ENCODE data around the gene PRICKLE3. TPM values are rescaled to one million over a fixed set of nuclear protein-coding genes. Genes with fewer than 3 reads are reported as not detected.
A peak's percentile ranks its signal among the peaks of the same experiment; 100 is the strongest.

The PRICKLE3 gene
- polyA plus RNA-seq, 3 donors = 4.4 to 22.3 (median 5.4) TPM

DNA sequence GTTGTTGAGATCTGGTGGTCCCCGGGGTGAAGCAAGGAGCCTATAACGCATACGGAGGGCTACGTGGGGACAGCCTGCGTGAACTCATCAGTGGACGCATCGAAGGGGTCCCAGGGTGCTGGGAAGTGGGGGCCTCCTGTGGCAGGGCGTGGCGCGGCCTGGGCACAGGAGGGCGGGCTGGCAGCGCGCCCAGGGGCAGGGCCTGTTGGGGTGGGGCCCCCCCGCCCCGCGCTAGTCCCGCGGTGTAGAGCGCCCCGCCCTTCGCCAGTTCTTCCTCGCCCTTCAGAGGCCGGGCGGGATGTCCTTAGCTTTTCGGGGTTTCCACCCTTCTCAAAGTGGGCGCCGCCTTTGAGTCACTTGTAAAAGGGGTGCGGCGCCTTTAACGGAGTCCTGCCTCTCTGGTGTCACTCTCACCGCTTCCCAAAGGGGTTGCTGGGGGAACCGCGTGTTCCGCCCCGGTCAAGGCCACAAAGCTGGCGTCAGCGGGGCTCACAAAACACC, 13.8 kb downstream of the PRICKLE3 start:
- Histone ChIP-seq H2AFZ (ENCODE audit: insufficient read depth, low read depth, low read length, poor library complexity, severe bottlenecking) (no peak overlapping the region), H4K20me1 (ENCODE audit: insufficient read depth, low read length) (peaks cover 11% of the 10 kb centered on the region), H3K9ac (ENCODE audit: insufficient read depth, low read length, poor library complexity, severe bottlenecking) (peak overlapping the region; percentile 93), H3K4me2 (replicated peaks; ENCODE audit: extremely low read depth, low read length, poor library complexity, severe bottlenecking) (peak overlapping the region; percentile 82), H3K4me3 (replicated peaks in 1 of 3; ENCODE audit: low read depth in 2 of 3, low read length in 3 of 3) (peak overlapping the region; percentile 55 to 85 (median 85)), H3K9me3 (replicated peaks in 1 of 2; ENCODE audit: control insufficient read depth in 1 of 2, insufficient read depth in 1 of 2, low read length in 2 of 2) (no peaks in the 10 kb centered on the region), H3K27ac (ENCODE audit: low read depth in 1 of 2, low read length in 2 of 2) (peak overlapping the region; percentile 80 to 97), H3K36me3 (replicated peaks in 1 of 2; ENCODE audit: control insufficient read depth in 1 of 2, insufficient read depth in 2 of 2, low read length in 2 of 2) (peaks cover 19 to 27% of the 10 kb centered on the region in 2 donors), H3K4me1 (ENCODE audit: control insufficient read depth in 1 of 2, insufficient read depth in 2 of 2, low read length in 2 of 2) (peaks cover 75 to 86% of the 10 kb centered on the region in 2 donors), H3K79me2 (ENCODE audit: insufficient read depth, low read length) (peaks cover 46% of the 10 kb centered on the region), H3K27me3 (ENCODE audit: control insufficient read depth in 2 of 2, insufficient read depth in 2 of 2, low read length in 2 of 2) (no peaks in the 10 kb centered on the region)
- Mint-ChIP-seq H3K27ac (peak overlapping the region; percentile 91 to 98 (median 95)), H3K9me3 (peaks cover 0 to 30% (median 17%) of the 10 kb centered on the region in 7 donors), H3K36me3 (peaks cover 20 to 36% of the 10 kb centered on the region in 2 donors), H3K4me3 (peak overlapping the region; percentile 86 to 89), H3K4me1 (peaks cover 70% of the 10 kb centered on the region), H3K27me3 (ENCODE audit: low read depth in 3 of 3) (peaks cover 0 to 6% (median 0%) of the 10 kb centered on the region in 3 donors)
- DNase-seq = peak; percentile 81 to 85 (median 84)
- TF ChIP-seq, protein P1, sequence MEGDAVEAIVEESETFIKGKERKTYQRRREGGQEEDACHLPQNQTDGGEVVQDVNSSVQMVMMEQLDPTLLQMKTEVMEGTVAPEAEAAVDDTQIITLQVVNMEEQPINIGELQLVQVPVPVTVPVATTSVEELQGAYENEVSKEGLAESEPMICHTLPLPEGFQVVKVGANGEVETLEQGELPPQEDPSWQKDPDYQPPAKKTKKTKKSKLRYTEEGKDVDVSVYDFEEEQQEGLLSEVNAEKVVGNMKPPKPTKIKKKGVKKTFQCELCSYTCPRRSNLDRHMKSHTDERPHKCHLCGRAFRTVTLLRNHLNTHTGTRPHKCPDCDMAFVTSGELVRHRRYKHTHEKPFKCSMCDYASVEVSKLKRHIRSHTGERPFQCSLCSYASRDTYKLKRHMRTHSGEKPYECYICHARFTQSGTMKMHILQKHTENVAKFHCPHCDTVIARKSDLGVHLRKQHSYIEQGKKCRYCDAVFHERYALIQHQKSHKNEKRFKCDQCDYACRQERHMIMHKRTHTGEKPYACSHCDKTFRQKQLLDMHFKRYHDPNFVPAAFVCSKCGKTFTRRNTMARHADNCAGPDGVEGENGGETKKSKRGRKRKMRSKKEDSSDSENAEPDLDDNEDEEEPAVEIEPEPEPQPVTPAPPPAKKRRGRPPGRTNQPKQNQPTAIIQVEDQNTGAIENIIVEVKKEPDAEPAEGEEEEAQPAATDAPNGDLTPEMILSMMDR (IDR thresholded peaks at IDR 0.05) = no peak
- WGBS (ENCODE audit: insufficient coverage) = 0% methylated on average over 14 of the region's 37 CpGs
- intact Hi-C loops (cut with micrococcal nuclease) = loop anchor here in 1 of 2 donors (1.0 kb wide), 1 partner anchor 8 kb away; no protein-coding TSS in a partner anchor

DNA sequence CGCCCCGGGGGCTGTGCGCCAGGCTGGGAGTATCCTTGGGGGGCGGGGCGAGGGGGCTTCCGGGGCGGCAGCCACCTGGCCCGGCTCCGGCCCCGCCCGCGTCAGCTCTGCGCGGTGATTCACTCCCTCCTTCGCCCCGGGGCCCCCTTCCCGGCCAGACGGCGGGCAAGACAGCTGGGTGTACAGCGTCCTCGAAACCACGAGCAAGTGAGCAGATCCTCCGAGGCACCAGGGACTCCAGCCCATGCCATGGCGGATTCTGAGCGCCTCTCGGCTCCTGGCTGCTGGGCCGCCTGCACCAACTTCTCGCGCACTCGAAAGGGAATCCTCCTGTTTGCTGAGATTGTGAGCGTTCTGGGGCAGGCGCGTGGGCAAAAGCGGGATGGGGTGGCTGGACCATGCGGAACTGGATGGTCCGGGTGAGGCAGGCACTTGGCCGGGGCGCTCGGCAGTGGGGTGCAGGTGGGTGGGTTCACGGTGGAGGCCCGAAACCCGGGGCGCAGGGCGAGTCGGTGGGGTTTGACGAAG, 14.4 kb downstream of the PRICKLE3 start, which contains the start of gene PLP2:
TSS of gene PLP2 (plus strand) at position 147 of the 528 bp plus-strand sequence. CDS start at position 250, 103 bp downstream.
- TF ChIP-seq, protein P1 (IDR thresholded peaks at IDR 0.05) = no peak
- intact Hi-C loops (cut with micrococcal nuclease) = loop anchor here in 1 of 2 donors (1.0 kb wide), 1 partner anchor 8 kb away; no protein-coding TSS in a partner anchor
- no peak within 1 kb of the TSS for H2AFZ ChIP-seq (ENCODE audit: insufficient read depth, low read depth, low read length, poor library complexity, severe bottlenecking)
- Mint-ChIP-seq H3K4me1 (peaks cover 66% of the 10 kb centered on the region), H3K4me3 (peak within 1 kb of the TSS; percentile 86 to 89), H3K27me3 (ENCODE audit: low read depth in 3 of 3) (peaks cover 0 to 7% (median 0%) of the 10 kb centered on the region in 3 donors), H3K36me3 (peaks cover 20 to 36% of the 10 kb centered on the region in 2 donors), H3K9me3 (peaks cover 0 to 35% (median 17%) of the 10 kb centered on the region in 7 donors), H3K27ac (peak within 1 kb of the TSS; percentile 91 to 98 (median 95))
- peaks cover 19 to 27% of the 10 kb centered on the region in 2 donors for H3K36me3 ChIP-seq (replicated peaks in 1 of 2; ENCODE audit: control insufficient read depth in 1 of 2, insufficient read depth in 2 of 2, low read length in 2 of 2)
- peaks cover 11% of the 10 kb centered on the region for H4K20me1 ChIP-seq (ENCODE audit: insufficient read depth, low read length)
- H3K4me1 ChIP-seq (ENCODE audit: control insufficient read depth in 1 of 2, insufficient read depth in 2 of 2, low read length in 2 of 2) = peaks cover 73 to 81% of the 10 kb centered on the region in 2 donors
- peak; percentile 60 to 65 (median 62) for DNase-seq
- WGBS (ENCODE audit: insufficient coverage) = 0% methylated on average over 35 of the region's 46 CpGs
- H3K27me3 ChIP-seq (ENCODE audit: control insufficient read depth in 2 of 2, insufficient read depth in 2 of 2, low read length in 2 of 2) = no peaks in the 10 kb centered on the region
- H3K27ac ChIP-seq (ENCODE audit: low read depth in 1 of 2, low read length in 2 of 2) = peak within 1 kb of the TSS; percentile 80 to 97
- H3K9ac ChIP-seq (ENCODE audit: insufficient read depth, low read length, poor library complexity, severe bottlenecking) = peak within 1 kb of the TSS; percentile 93
- H3K4me3 ChIP-seq (replicated peaks in 1 of 3; ENCODE audit: low read depth in 2 of 3, low read length in 3 of 3) = peak within 1 kb of the TSS; percentile 55 to 85 (median 85)
- peak within 1 kb of the TSS; percentile 82 for H3K4me2 ChIP-seq (replicated peaks; ENCODE audit: extremely low read depth, low read length, poor library complexity, severe bottlenecking)
- H3K9me3 ChIP-seq (replicated peaks in 1 of 2; ENCODE audit: control insufficient read depth in 1 of 2, insufficient read depth in 1 of 2, low read length in 2 of 2) = no peaks in the 10 kb centered on the region
- H3K79me2 ChIP-seq (ENCODE audit: insufficient read depth, low read length) = peaks cover 46% of the 10 kb centered on the region
